CD4-positive, alpha-beta T cell (primary cell): ENCODE measurements around the gene NEU3. TPM values are rescaled to one million over a fixed set of nuclear protein-coding genes. Genes with fewer than 3 reads are reported as not detected.

Experiments
- ATAC-seq: fragments of 200-7000 bp; cut with Tn5 transposase; one replicate; pipeline ENCODE4 v1.10.0; 2022; ENCODE audit warnings: mild to moderate bottlenecking; ENCODE audit not compliant: poor library complexity
- CTCF ChIA-PET: fragments of 350-600 bp; sonication (Branson Sonifier 250); formaldehyde crosslinking; loops from one replicate; lab custom pipeline; 2021; ENCODE audit warnings: antibody characterized with exemption, inconsistent platforms; lab: Charles Lee
- POLR2A ChIA-PET: fragments of 350-600 bp; sonication (Branson Sonifier 250); formaldehyde crosslinking; loops from one replicate; lab custom pipeline; 2021; ENCODE audit warnings: antibody characterized with exemption, inconsistent platforms; lab: Charles Lee
- DNase-seq, 14 experiments: peaks; one replicate each; pipeline ENCODE4 v3.0.0-alpha.2; 2013 to 2020; ENCODE audit warnings: mixed read lengths in 2 of 14
- H3K27ac ChIP-seq, 2 donors: one replicate each; pipeline versions ENCODE4 v1.5.1 to v1.7.0; 2013; ENCODE audit warnings: low read length in 2 of 2, low read depth in 1 of 2, mild to moderate bottlenecking in 1 of 2
- H3K27me3 ChIP-seq, 2 experiments: 1 replicate in 1 of 2; 2 replicates in 1 of 2; pipeline versions ENCODE4 v1.6.1 to v1.7.0; 2013; ENCODE audit warnings: low read length in 2 of 2, control low read depth in 1 of 2, mild to moderate bottlenecking in 1 of 2, moderate library complexity in 1 of 2; ENCODE audit not compliant: insufficient read depth in 2 of 2, control insufficient read depth in 1 of 2
- H3K36me3 ChIP-seq: one replicate; pipeline ENCODE4 v1.6.1; 2013; ENCODE audit warnings: low read length, control low read depth; ENCODE audit not compliant: insufficient read depth
- H3K4me1 ChIP-seq: one replicate; pipeline ENCODE4 v1.6.1; 2013; ENCODE audit warnings: low read length, control low read depth; ENCODE audit not compliant: insufficient read depth
- H3K4me3 ChIP-seq: one replicate; pipeline ENCODE4 v1.5.1; 2013; ENCODE audit warnings: mild to moderate bottlenecking, low read length, moderate library complexity
- H3K9me3 ChIP-seq, 2 experiments: 1 replicate in 1 of 2; 2 replicates in 1 of 2; pipeline versions ENCODE4 v1.6.1 to v1.7.0; 2013; ENCODE audit warnings: low read length in 2 of 2, mild to moderate bottlenecking in 2 of 2, control low read depth in 1 of 2, moderate library complexity in 1 of 2; ENCODE audit not compliant: control insufficient read depth in 1 of 2, insufficient read depth in 1 of 2
- H3K27ac Mint-ChIP-seq: one replicate; pipeline ENCODE4 v1.8.0; 2020; ENCODE audit warnings: mixed read lengths
- H3K27me3 Mint-ChIP-seq: one replicate; pipeline ENCODE4 v1.8.0; 2021; ENCODE audit warnings: mixed read lengths
- H3K36me3 Mint-ChIP-seq: one replicate; pipeline ENCODE4 v1.8.0; 2021; ENCODE audit warnings: low read depth, mixed read lengths
- H3K4me1 Mint-ChIP-seq: one replicate; pipeline ENCODE4 v1.8.0; 2021; ENCODE audit warnings: low read depth, mixed read lengths
- H3K4me3 Mint-ChIP-seq: one replicate; pipeline ENCODE4 v1.8.0; 2020; ENCODE audit warnings: mild to moderate bottlenecking, mixed read lengths
- H3K9me3 Mint-ChIP-seq: one replicate; pipeline ENCODE4 v1.8.0; 2020; ENCODE audit warnings: mixed read lengths
- CTCF ChIP-seq: fragments of 200-600 bp; IDR thresholded peaks from one replicate; pipeline ENCODE4 v1.8.0; 2022; ENCODE audit warnings: antibody characterized with exemption, mild to moderate bottlenecking
- intact Hi-C, 2 experiments: fragments of 100-400 bp; cut with DNase I in 1 of 2; cut with micrococcal nuclease in 1 of 2; formaldehyde crosslinking; loops; one replicate each; pipeline versions ENCODE4 v1.15.1 to v1.9.0; 2023 to 2025; cut with DNase I, micrococcal nuclease
- total RNA-seq, 174 experiments: library from RNA in 2 of 174; stranded (reverse) in 2 of 174; gene quantifications; one replicate each; pipeline ENCODE4 v1.2.3 and lab custom pipeline; 2021 to 2026

The NEU3 gene
- total RNA-seq, 2 experiments from 2014 or later: 9.7 to 10.6 TPM

GRCh38 chr11:74953451-74953850, 35.3 kb upstream of the NEU3 start:
- H3K4me3 ChIP-seq: no peak overlapping the region
- Mint-ChIP-seq H3K9me3 (no peaks in the 10 kb centered on the region), H3K36me3 (peaks cover 80% of the 10 kb centered on the region), H3K4me1 (peaks cover 95% of the 10 kb centered on the region), H3K4me3 (no peak overlapping the region), H3K27ac (no peak overlapping the region), H3K27me3 (no peaks in the 10 kb centered on the region)
- H3K9me3 ChIP-seq: no peaks in the 10 kb centered on the region
- no peak overlapping the region for H3K27ac ChIP-seq
- ChIA-PET CTCF (no interaction called here), POLR2A (no interaction called here)
- no peak for TF ChIP-seq CTCF
- no peak for DNase-seq
- no peaks in the 10 kb centered on the region for H3K27me3 ChIP-seq
- no peak for ATAC-seq
- intact Hi-C loops: loop anchor here in 1 of 2 experiments (5.0 kb wide), 1 partner anchor 781 kb away; the partner anchor contains the start of genes C2CD3 and PPME1
- H3K36me3 ChIP-seq: peaks cover 28% of the 10 kb centered on the region
- peaks cover 28% of the 10 kb centered on the region for H3K4me1 ChIP-seq

GRCh38 chr11:74954199-74954598, 34.5 kb upstream of the NEU3 start:
- CTCF ChIA-PET: no interaction called here
- Histone ChIP-seq H3K4me1 (peaks cover 24% of the 10 kb centered on the region), H3K9me3 (no peaks in the 10 kb centered on the region), H3K4me3 (no peak overlapping the region), H3K27ac (no peak overlapping the region), H3K36me3 (peaks cover 31% of the 10 kb centered on the region), H3K27me3 (no peaks in the 10 kb centered on the region)
- POLR2A ChIA-PET: no interaction called here
- H3K4me3 Mint-ChIP-seq: no peak overlapping the region
- no peak overlapping the region for H3K27ac Mint-ChIP-seq
- no peak for ATAC-seq
- H3K4me1 Mint-ChIP-seq: peaks cover 95% of the 10 kb centered on the region
- no peak for DNase-seq
- peaks cover 78% of the 10 kb centered on the region for H3K36me3 Mint-ChIP-seq
- no peaks in the 10 kb centered on the region for H3K27me3 Mint-ChIP-seq
- H3K9me3 Mint-ChIP-seq: no peaks in the 10 kb centered on the region
- no peak for TF ChIP-seq CTCF
- intact Hi-C loops: loop anchor here in 1 of 2 experiments (5.0 kb wide), 1 partner anchor 782 kb away; the partner anchor contains the start of genes C2CD3 and PPME1

DNA sequence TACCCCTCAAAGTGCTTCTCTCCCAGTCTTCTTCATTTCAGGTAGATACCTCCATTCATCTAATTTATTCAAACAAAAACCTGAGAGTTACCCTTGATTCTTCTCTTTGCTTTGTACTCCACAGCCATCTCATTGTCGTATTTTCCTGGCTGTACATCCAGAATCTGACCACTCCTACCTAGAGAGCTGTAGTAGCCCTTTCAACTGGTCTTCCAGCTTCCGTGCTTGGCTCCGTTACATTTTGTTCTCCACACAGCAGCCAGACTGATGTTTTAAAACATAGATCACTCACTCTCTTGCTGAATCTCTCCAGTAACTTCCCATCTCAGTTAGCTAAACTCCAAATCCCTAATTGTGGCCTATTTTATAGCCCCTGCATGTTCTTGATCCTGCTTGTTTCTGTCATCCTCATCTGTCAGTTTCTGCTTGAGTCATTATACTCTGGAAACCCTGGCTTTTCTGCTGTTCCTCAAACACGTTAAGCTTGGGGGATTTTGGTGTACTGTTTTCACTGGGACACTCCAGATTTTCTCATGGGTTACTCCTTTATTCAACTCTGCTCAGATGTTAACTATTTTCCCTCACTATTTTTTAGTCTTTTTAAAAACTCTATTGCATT, 32.2 kb upstream of the NEU3 start:
- Mint-ChIP-seq H3K4me1 (peaks cover 90% of the 10 kb centered on the region), H3K27ac (no peak overlapping the region), H3K9me3 (no peaks in the 10 kb centered on the region), H3K36me3 (peaks cover 73% of the 10 kb centered on the region), H3K4me3 (no peak overlapping the region), H3K27me3 (no peaks in the 10 kb centered on the region)
- ChIA-PET CTCF (no interaction called here), POLR2A (no interaction called here)
- Histone ChIP-seq H3K4me3 (no peak overlapping the region), H3K27me3 (no peaks in the 10 kb centered on the region), H3K4me1 (peaks cover 10% of the 10 kb centered on the region), H3K9me3 (no peaks in the 10 kb centered on the region), H3K36me3 (peaks cover 43% of the 10 kb centered on the region), H3K27ac (no peak overlapping the region)
- no peak for DNase-seq
- no peak for ATAC-seq
- no peak for TF ChIP-seq CTCF
- intact Hi-C loops: no loop called here
